Neural progenitor cell (in vitro differentiated cells): Measurements from ENCODE around the gene CHAD.

Source experiments
- EZH2 ChIP-seq: fragments of 200-600 bp; sonication (generic); IDR thresholded peaks from 2 replicates; pipeline ENCODE4 v1.6.1; 2017; ENCODE audit warnings: antibody characterized with exemption, mild to moderate bottlenecking, moderate library complexity
- EZH2phosphoT487 ChIP-seq: fragments of 200-600 bp; sonication (generic); IDR thresholded peaks from 2 replicates; pipeline ENCODE4 v1.6.1; 2017; ENCODE audit warnings: antibody characterized with exemption
- TF ChIP-seq, protein P1 (sequence below): fragments of 200-600 bp; sonication (generic); IDR thresholded peaks from 2 replicates; pipeline ENCODE4 v1.5.1; 2017; ENCODE audit warnings: antibody characterized with exemption, mild to moderate bottlenecking

DNA sequence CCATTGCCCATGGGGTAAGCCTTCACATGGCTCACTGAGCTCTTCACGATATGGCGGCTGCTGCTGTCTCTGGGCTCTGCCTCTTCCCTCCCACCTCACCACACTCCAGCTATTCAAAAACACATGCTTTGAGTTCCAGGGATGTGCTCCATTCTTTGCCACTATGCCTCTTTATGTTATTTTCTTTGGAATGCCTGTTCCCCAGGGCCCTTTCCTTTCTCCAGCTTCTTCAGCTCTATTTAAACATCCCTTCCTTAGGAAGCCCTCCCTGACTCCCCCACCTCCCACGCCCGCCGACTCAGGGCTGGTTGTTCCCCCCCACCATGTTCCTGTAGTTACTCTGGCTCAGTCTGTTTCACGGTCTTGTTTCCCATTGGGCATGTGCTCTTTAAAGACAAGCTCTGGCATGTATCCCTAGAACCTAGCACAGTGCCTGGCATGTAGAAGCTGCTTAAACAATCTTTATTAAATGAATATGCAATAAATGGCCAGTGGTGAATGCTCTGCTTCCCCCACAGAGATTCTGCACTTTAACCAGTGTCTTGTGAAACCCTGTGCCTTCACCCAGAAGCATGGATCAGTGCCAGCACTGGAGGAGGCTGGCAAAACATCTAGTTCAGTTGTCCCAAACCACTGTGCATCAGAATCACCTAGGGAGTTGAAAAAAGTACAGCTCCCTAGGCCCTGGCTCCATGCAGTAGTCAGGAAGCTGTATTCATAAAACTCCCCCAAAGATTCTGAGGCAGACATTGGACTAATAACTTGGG, 46.4 kb upstream of the CHAD start:
- TF ChIP-seq, protein P1, sequence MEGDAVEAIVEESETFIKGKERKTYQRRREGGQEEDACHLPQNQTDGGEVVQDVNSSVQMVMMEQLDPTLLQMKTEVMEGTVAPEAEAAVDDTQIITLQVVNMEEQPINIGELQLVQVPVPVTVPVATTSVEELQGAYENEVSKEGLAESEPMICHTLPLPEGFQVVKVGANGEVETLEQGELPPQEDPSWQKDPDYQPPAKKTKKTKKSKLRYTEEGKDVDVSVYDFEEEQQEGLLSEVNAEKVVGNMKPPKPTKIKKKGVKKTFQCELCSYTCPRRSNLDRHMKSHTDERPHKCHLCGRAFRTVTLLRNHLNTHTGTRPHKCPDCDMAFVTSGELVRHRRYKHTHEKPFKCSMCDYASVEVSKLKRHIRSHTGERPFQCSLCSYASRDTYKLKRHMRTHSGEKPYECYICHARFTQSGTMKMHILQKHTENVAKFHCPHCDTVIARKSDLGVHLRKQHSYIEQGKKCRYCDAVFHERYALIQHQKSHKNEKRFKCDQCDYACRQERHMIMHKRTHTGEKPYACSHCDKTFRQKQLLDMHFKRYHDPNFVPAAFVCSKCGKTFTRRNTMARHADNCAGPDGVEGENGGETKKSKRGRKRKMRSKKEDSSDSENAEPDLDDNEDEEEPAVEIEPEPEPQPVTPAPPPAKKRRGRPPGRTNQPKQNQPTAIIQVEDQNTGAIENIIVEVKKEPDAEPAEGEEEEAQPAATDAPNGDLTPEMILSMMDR: no peak
- no peak for TF ChIP-seq EZH2phosphoT487
- TF ChIP-seq EZH2: no peak
